Measurements from ENCODE around the gene EME1. TPM values are rescaled to one million over a fixed set of nuclear protein-coding genes. Genes with fewer than 3 reads are reported as not detected.

EME1 gene
- 1 to 10 TPM; 2.0 to 3.6 TPM for polyA plus RNA-seq

GRCh38 chr17:50372758-50373556 is at the start of gene EME1, which contains the start of gene MRPL27:
Gene EME1 (plus strand): TSS chr17:50373229. CDS start chr17:50375209, 1,980 bp downstream.
Gene MRPL27 (minus strand): TSS chr17:50373184. CDS start chr17:50373170, 14 bp downstream.
- no peaks in the 10 kb centered on the region for H3K9me3 ChIP-seq (ENCODE audit: control insufficient read depth in 2 of 2, insufficient read depth in 1 of 2, low read depth in 1 of 2, low read length in 1 of 2)
- H3K27me3 ChIP-seq (ENCODE audit: control insufficient read depth in 1 of 2, insufficient read depth in 2 of 2, low read length in 2 of 2), result no peaks in the 10 kb centered on the region
- peak within 1 kb of the TSS; percentile 93 to 99 for H3K27ac ChIP-seq (ENCODE audit: low read depth in 2 of 2, low read length in 1 of 2)
- H3K4me3 ChIP-seq (ENCODE audit: low read depth in 1 of 2, low read length in 2 of 2), result peak within 1 kb of the TSS; percentile 83 to 90
- peaks cover 9 to 13% of the 10 kb centered on the region in 2 donors for H3K36me3 ChIP-seq (ENCODE audit: control insufficient read depth in 2 of 2, insufficient read depth in 2 of 2, low read length in 1 of 2)
- 2% methylated on average over 42 of the region's 42 CpGs for WGBS, 2 donors
- peaks cover 4 to 6% of the 10 kb centered on the region in 2 donors for H3K4me1 ChIP-seq (ENCODE audit: control insufficient read depth in 2 of 2, insufficient read depth in 2 of 2, low read length in 1 of 2)

GRCh38 chr17:50325906-50326305 is 47.1 kb upstream of the EME1 start:
- Histone ChIP-seq H3K27ac (ENCODE audit: low read depth in 2 of 2, low read length in 1 of 2) (no peak overlapping the region), H3K9me3 (ENCODE audit: control insufficient read depth in 2 of 2, insufficient read depth in 1 of 2, low read depth in 1 of 2, low read length in 1 of 2) (no peaks in the 10 kb centered on the region), H3K36me3 (ENCODE audit: control insufficient read depth in 2 of 2, insufficient read depth in 2 of 2, low read length in 1 of 2) (no peaks in the 10 kb centered on the region), H3K4me1 (ENCODE audit: control insufficient read depth in 2 of 2, insufficient read depth in 2 of 2, low read length in 1 of 2) (peaks cover 0 to 3% of the 10 kb centered on the region in 2 donors), H3K4me3 (ENCODE audit: low read depth in 1 of 2, low read length in 2 of 2) (no peak overlapping the region), H3K27me3 (ENCODE audit: control insufficient read depth in 1 of 2, insufficient read depth in 2 of 2, low read length in 2 of 2) (no peaks in the 10 kb centered on the region)
- 47 to 55% methylated on average over 4 of the region's 4 CpGs for WGBS, 2 donors

GRCh38 chr17:50326831-50327364 is 46.1 kb upstream of the EME1 start:
- 70 to 78% methylated on average over 9 of the region's 9 CpGs for WGBS, 2 donors

GRCh38 chr17:50328363-50329325 is 44.4 kb upstream of the EME1 start:
- Histone ChIP-seq H3K9me3 (ENCODE audit: control insufficient read depth in 2 of 2, insufficient read depth in 1 of 2, low read depth in 1 of 2, low read length in 1 of 2) (no peaks in the 10 kb centered on the region), H3K27ac (ENCODE audit: low read depth in 2 of 2, low read length in 1 of 2) (no peak overlapping the region), H3K4me1 (ENCODE audit: control insufficient read depth in 2 of 2, insufficient read depth in 2 of 2, low read length in 1 of 2) (peaks cover 0 to 3% of the 10 kb centered on the region in 2 donors), H3K36me3 (ENCODE audit: control insufficient read depth in 2 of 2, insufficient read depth in 2 of 2, low read length in 1 of 2) (no peaks in the 10 kb centered on the region), H3K4me3 (ENCODE audit: low read depth in 1 of 2, low read length in 2 of 2) (no peak overlapping the region), H3K27me3 (ENCODE audit: control insufficient read depth in 1 of 2, insufficient read depth in 2 of 2, low read length in 2 of 2) (no peaks in the 10 kb centered on the region)
- WGBS, 2 donors, result 70 to 72% methylated on average over 21 of the region's 21 CpGs

More at GRCh38 chr17:50326831-50327364, 46.1 kb upstream of the EME1 start:
- H3K27ac ChIP-seq (ENCODE audit: low read depth in 2 of 2, low read length in 1 of 2), result no peak overlapping the region
- no peaks in the 10 kb centered on the region for H3K36me3 ChIP-seq (ENCODE audit: control insufficient read depth in 2 of 2, insufficient read depth in 2 of 2, low read length in 1 of 2)
- no peaks in the 10 kb centered on the region for H3K9me3 ChIP-seq (ENCODE audit: control insufficient read depth in 2 of 2, insufficient read depth in 1 of 2, low read depth in 1 of 2, low read length in 1 of 2)
- peaks cover 0 to 3% of the 10 kb centered on the region in 2 donors for H3K4me1 ChIP-seq (ENCODE audit: control insufficient read depth in 2 of 2, insufficient read depth in 2 of 2, low read length in 1 of 2)
- no peaks in the 10 kb centered on the region for H3K27me3 ChIP-seq (ENCODE audit: control insufficient read depth in 1 of 2, insufficient read depth in 2 of 2, low read length in 2 of 2)
- H3K4me3 ChIP-seq (ENCODE audit: low read depth in 1 of 2, low read length in 2 of 2), result no peak overlapping the region

GRCh38 chr17:50329716-50330115 is 43.3 kb upstream of the EME1 start:
- H3K9me3 ChIP-seq (ENCODE audit: control insufficient read depth in 2 of 2, insufficient read depth in 1 of 2, low read depth in 1 of 2, low read length in 1 of 2), result no peaks in the 10 kb centered on the region
- 76 to 86% methylated on average over 3 of the region's 3 CpGs for WGBS, 2 donors
- peaks cover 0 to 3% of the 10 kb centered on the region in 2 donors for H3K4me1 ChIP-seq (ENCODE audit: control insufficient read depth in 2 of 2, insufficient read depth in 2 of 2, low read length in 1 of 2)
- H3K4me3 ChIP-seq (ENCODE audit: low read depth in 1 of 2, low read length in 2 of 2), result no peak overlapping the region
- H3K27ac ChIP-seq (ENCODE audit: low read depth in 2 of 2, low read length in 1 of 2), result no peak overlapping the region
- no peaks in the 10 kb centered on the region for H3K36me3 ChIP-seq (ENCODE audit: control insufficient read depth in 2 of 2, insufficient read depth in 2 of 2, low read length in 1 of 2)
- no peaks in the 10 kb centered on the region for H3K27me3 ChIP-seq (ENCODE audit: control insufficient read depth in 1 of 2, insufficient read depth in 2 of 2, low read length in 2 of 2)

GRCh38 chr17:50330151-50330775 is 42.8 kb upstream of the EME1 start:
- Histone ChIP-seq H3K4me1 (ENCODE audit: control insufficient read depth in 2 of 2, insufficient read depth in 2 of 2, low read length in 1 of 2) (peaks cover 0 to 3% of the 10 kb centered on the region in 2 donors), H3K27me3 (ENCODE audit: control insufficient read depth in 1 of 2, insufficient read depth in 2 of 2, low read length in 2 of 2) (no peaks in the 10 kb centered on the region), H3K36me3 (ENCODE audit: control insufficient read depth in 2 of 2, insufficient read depth in 2 of 2, low read length in 1 of 2) (no peaks in the 10 kb centered on the region), H3K9me3 (ENCODE audit: control insufficient read depth in 2 of 2, insufficient read depth in 1 of 2, low read depth in 1 of 2, low read length in 1 of 2) (no peaks in the 10 kb centered on the region), H3K27ac (ENCODE audit: low read depth in 2 of 2, low read length in 1 of 2) (no peak overlapping the region), H3K4me3 (ENCODE audit: low read depth in 1 of 2, low read length in 2 of 2) (no peak overlapping the region)
- WGBS, 2 donors, result 89 to 91% methylated on average over 11 of the region's 11 CpGs

- Histone ChIP-seq H3K36me3 (ENCODE audit: control insufficient read depth in 2 of 2, insufficient read depth in 2 of 2, low read length in 1 of 2) (no peaks in the 10 kb centered on the region), H3K4me1 (ENCODE audit: control insufficient read depth in 2 of 2, insufficient read depth in 2 of 2, low read length in 1 of 2) (no peaks in the 10 kb centered on the region), H3K9me3 (ENCODE audit: control insufficient read depth in 2 of 2, insufficient read depth in 1 of 2, low read depth in 1 of 2, low read length in 1 of 2) (no peaks in the 10 kb centered on the region), H3K4me3 (ENCODE audit: low read depth in 1 of 2, low read length in 2 of 2) (no peak overlapping the region), H3K27me3 (ENCODE audit: control insufficient read depth in 1 of 2, insufficient read depth in 2 of 2, low read length in 2 of 2) (no peaks in the 10 kb centered on the region), H3K27ac (ENCODE audit: low read depth in 2 of 2, low read length in 1 of 2) (no peak overlapping the region)
- WGBS, 2 donors, result 68 to 78% methylated on average over 4 of the region's 4 CpGs
These were observed 41.8 kb upstream of the EME1 start for GRCh38 chr17:50331085-50331791.

GRCh38 chr17:50332196-50332595 is 40.8 kb upstream of the EME1 start:
- Histone ChIP-seq H3K27me3 (ENCODE audit: control insufficient read depth in 1 of 2, insufficient read depth in 2 of 2, low read length in 2 of 2) (no peaks in the 10 kb centered on the region), H3K4me3 (ENCODE audit: low read depth in 1 of 2, low read length in 2 of 2) (no peak overlapping the region), H3K27ac (ENCODE audit: low read depth in 2 of 2, low read length in 1 of 2) (no peak overlapping the region), H3K4me1 (ENCODE audit: control insufficient read depth in 2 of 2, insufficient read depth in 2 of 2, low read length in 1 of 2) (no peaks in the 10 kb centered on the region), H3K9me3 (ENCODE audit: control insufficient read depth in 2 of 2, insufficient read depth in 1 of 2, low read depth in 1 of 2, low read length in 1 of 2) (no peaks in the 10 kb centered on the region), H3K36me3 (ENCODE audit: control insufficient read depth in 2 of 2, insufficient read depth in 2 of 2, low read length in 1 of 2) (no peaks in the 10 kb centered on the region)
- WGBS, 2 donors, result 75 to 80% methylated on average over 6 of the region's 6 CpGs

Measured in esophagus (tissue), 2 donors.